ENCODE data around the gene MB. TPM values are rescaled to one million over a fixed set of nuclear protein-coding genes. Genes with fewer than 3 reads are reported as not detected.

MB gene
- total RNA-seq, 4 donors from 2014 or later: 7,153 to 19,373 (median 11,028) TPM

DNA sequence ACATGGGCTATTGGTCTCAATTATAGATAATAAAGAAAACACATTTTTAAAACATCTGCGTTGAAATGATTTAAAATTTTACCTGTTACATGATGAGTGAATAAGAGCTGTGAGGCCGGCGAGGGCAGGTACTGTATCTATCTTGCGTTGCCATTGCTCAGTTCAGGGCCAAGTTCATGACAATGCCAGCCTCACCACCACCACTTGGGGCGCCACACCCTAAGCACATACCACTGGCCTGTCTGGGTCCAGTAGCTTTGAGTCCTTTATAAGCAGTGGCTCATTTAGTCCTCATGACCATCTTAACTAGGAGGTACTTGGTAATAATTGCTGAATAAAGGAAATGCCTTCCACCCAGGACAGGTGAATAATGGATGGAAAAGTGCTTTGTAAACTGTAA is 14.5 kb upstream of the MB start:
- ATAC-seq (no peak), DNase-seq (no peak)
- TF ChIP-seq POLR2A (IDR thresholded peaks at IDR 0.05): no peak
- TF ChIP-seq, protein P1, sequence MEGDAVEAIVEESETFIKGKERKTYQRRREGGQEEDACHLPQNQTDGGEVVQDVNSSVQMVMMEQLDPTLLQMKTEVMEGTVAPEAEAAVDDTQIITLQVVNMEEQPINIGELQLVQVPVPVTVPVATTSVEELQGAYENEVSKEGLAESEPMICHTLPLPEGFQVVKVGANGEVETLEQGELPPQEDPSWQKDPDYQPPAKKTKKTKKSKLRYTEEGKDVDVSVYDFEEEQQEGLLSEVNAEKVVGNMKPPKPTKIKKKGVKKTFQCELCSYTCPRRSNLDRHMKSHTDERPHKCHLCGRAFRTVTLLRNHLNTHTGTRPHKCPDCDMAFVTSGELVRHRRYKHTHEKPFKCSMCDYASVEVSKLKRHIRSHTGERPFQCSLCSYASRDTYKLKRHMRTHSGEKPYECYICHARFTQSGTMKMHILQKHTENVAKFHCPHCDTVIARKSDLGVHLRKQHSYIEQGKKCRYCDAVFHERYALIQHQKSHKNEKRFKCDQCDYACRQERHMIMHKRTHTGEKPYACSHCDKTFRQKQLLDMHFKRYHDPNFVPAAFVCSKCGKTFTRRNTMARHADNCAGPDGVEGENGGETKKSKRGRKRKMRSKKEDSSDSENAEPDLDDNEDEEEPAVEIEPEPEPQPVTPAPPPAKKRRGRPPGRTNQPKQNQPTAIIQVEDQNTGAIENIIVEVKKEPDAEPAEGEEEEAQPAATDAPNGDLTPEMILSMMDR (IDR thresholded peaks at IDR 0.05 in 4 of 5, conservative IDR thresholded peaks at IDR 0.05 in 1 of 5): peak in 3 of 5 experiments; percentile 19 to 43 (median 29)
- Histone ChIP-seq H3K27ac (no peak overlapping the region), H3K36me3 (no peaks in the 10 kb centered on the region), H3K27me3 (no peaks in the 10 kb centered on the region), H3K4me1 (peaks cover 5 to 13% of the 10 kb centered on the region in 2 donors), H3K9me3 (no peaks in the 10 kb centered on the region), H3K4me3 (no peak overlapping the region)
- in situ Hi-C loops (cut with MboI; ENCODE audit: low sequenced_read_pairs in 4 of 4): loop anchor here in 3 of 4 donors (10.0 to 25.0 kb wide), 3 partner anchors 103 to 493 kb away; no protein-coding TSS in a partner anchor
- intact Hi-C loops (cut with DNase I; ENCODE audit: low total_unique reads): no loop called here

DNA sequence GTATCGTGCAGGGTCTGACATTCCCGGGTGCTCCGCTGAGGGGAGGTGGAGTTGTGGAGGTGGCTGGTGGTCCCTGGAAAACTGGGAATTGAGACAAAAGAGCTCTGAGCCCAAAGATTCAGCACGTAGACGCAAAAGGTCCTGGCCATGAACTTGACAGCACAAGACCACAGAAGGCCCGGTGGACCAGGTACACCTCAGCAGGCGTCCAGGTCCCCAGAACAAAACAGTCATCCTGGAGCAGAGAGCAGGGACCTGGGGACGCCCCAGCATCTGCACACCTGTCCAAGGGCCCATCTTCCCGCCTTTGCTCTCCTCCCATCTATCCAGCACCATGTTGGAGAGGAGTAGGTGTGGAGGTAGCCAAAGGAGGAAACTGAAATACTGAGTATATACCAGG is 13.8 kb upstream of the MB start:
- in situ Hi-C loops (cut with MboI; ENCODE audit: low sequenced_read_pairs in 4 of 4) (loop anchor here in 3 of 4 donors (10.0 to 25.0 kb wide), 3 partner anchors 104 to 494 kb away; no protein-coding TSS in a partner anchor), intact Hi-C loops (cut with DNase I; ENCODE audit: low total_unique reads) (no loop called here)
- DNase-seq (no peak), ATAC-seq (no peak)
- H3K9me3 ChIP-seq: no peaks in the 10 kb centered on the region
- no peak overlapping the region for H3K27ac ChIP-seq
- no peak overlapping the region for H3K4me3 ChIP-seq
- no peaks in the 10 kb centered on the region for H3K36me3 ChIP-seq
- H3K27me3 ChIP-seq: no peaks in the 10 kb centered on the region
- TF ChIP-seq, protein P1 (IDR thresholded peaks at IDR 0.05 in 4 of 5, conservative IDR thresholded peaks at IDR 0.05 in 1 of 5): no peak
- TF ChIP-seq POLR2A (IDR thresholded peaks at IDR 0.05): no peak
- H3K4me1 ChIP-seq: peaks cover 5 to 13% of the 10 kb centered on the region in 2 donors

DNA sequence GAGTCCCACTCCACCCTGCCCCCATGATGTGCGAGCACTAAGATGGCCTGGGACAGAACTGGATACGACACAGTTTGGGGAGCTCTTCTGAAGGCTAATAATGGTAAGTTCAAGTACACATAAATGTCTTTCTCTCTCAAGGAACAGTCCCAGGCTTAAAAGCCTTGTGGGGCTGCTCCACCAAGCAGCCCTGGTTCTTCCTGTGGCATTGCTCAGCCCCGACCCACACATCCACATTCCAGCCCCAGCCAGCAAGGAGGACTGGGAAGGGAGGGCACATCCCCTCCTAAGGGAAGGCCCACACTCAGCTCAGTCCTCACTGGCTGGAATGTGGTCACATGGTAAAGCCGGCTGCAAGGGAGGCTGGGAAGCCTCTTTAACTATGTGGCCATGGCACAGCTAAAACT is 13.3 kb upstream of the MB start:
- intact Hi-C loops (cut with DNase I; ENCODE audit: low total_unique reads) (no loop called here), in situ Hi-C loops (cut with MboI; ENCODE audit: low sequenced_read_pairs in 4 of 4) (loop anchor here in 3 of 4 donors (10.0 to 25.0 kb wide), 3 partner anchors 104 to 494 kb away; no protein-coding TSS in a partner anchor)
- DNase-seq: no peak
- no peaks in the 10 kb centered on the region for H3K27me3 ChIP-seq
- peaks cover 5 to 13% of the 10 kb centered on the region in 2 donors for H3K4me1 ChIP-seq
- H3K36me3 ChIP-seq: no peaks in the 10 kb centered on the region
- no peak overlapping the region for H3K27ac ChIP-seq
- ATAC-seq: no peak
- H3K4me3 ChIP-seq: no peak overlapping the region
- no peak for TF ChIP-seq POLR2A (IDR thresholded peaks at IDR 0.05)
- TF ChIP-seq, protein P1 (IDR thresholded peaks at IDR 0.05 in 4 of 5, conservative IDR thresholded peaks at IDR 0.05 in 1 of 5): no peak
- H3K9me3 ChIP-seq: no peaks in the 10 kb centered on the region

DNA sequence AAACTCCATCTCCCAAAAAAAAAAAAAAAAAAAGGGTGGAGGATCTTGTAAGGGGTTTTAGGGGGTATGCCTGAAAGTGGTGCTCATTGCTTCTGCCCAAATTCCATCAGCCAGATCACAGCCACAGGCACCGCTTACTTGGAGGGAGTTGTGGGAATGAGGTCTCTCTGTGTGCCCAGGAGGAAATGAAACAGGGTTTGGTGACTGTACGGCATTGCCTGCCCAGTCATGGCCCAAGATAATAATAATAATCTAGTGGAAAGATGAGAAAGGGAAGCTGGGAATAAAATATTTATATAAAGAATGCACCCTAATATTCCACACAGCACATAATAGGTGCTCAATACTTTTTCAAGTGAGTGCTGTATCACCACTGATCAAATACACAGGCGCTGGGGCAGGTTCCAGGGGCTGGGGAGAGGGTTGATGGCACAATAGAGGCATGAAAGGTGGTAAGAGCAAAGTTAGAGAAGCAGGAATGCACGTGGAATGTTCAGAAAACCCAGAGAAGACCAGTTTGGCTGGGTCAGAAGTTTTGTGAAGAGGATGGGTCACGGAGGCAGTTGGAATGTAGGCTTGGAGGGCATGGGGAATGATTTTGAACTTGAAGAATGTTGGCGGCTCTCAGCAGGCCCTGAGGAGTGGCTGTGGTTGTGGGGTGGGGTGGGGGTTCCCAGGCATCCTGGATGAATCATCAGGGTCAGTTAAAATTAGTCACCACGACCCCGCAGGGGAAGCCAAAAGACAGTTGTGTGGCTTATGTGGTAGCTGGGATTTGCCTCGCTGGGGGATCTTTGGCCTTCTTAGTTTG is 12.5 kb upstream of the MB start:
- no peaks in the 10 kb centered on the region for H3K27me3 ChIP-seq
- no peaks in the 10 kb centered on the region for H3K36me3 ChIP-seq
- ATAC-seq (peak in 1 of 2 donors; percentile 5), DNase-seq (peak in 1 of 2 donors; percentile 62)
- H3K4me3 ChIP-seq: no peak overlapping the region
- peaks cover 5 to 13% of the 10 kb centered on the region in 2 donors for H3K4me1 ChIP-seq
- in situ Hi-C loops (cut with MboI; ENCODE audit: low sequenced_read_pairs in 4 of 4): loop anchor here in 3 of 4 donors (5.0 to 25.0 kb wide), 4 partner anchors 105 to 495 kb away; no protein-coding TSS in a partner anchor
- peak overlapping the region; percentile 27 to 53 (median 45) for H3K27ac ChIP-seq
- no peak for TF ChIP-seq POLR2A (IDR thresholded peaks at IDR 0.05)
- TF ChIP-seq, protein P1 (IDR thresholded peaks at IDR 0.05 in 4 of 5, conservative IDR thresholded peaks at IDR 0.05 in 1 of 5): no peak
- no peaks in the 10 kb centered on the region for H3K9me3 ChIP-seq
- intact Hi-C loops (cut with DNase I; ENCODE audit: low total_unique reads): loop anchor here (5.0 kb wide), 4 partner anchors 53 to 438 kb away; no protein-coding TSS in a partner anchor
